NCI-H2227 (cell line): ENCODE data around the gene PITX1.
"Not testable (repeated sequence)": the region's sequence is repeated elsewhere in the genome, so short reads cannot be mapped to it uniquely, and the experiment has no call there.

Experiments used
- DNase-seq: peaks from one replicate; lab custom pipeline; 2025; ENCODE audit not compliant: unreplicated experiment; lab: John Stamatoyannopoulos, UW

PITX1 gene

GRCh38 chr5:135011355-135012032 is 22.5 kb downstream of the PITX1 start:
- DNase-seq: no peak

- DNase-seq: no peak
Observed at GRCh38 chr5:135010502-135011354, 23.3 kb downstream of the PITX1 start.

- DNase-seq: no peak
Observed at GRCh38 chr5:135009736-135010501, 24.1 kb downstream of the PITX1 start.

GRCh38 chr5:135008981-135009735 is 24.9 kb downstream of the PITX1 start:
- no peak for DNase-seq

GRCh38 chr5:135008556-135008955 is 25.5 kb downstream of the PITX1 start:
- no peak for DNase-seq

- no peak for DNase-seq
Observed at GRCh38 chr5:135007749-135008363, 26.2 kb downstream of the PITX1 start.

- no peak for DNase-seq
Observed at GRCh38 chr5:135007305-135007704, 26.7 kb downstream of the PITX1 start.

GRCh38 chr5:135005076-135005475 is 29.0 kb downstream of the PITX1 start:
- DNase-seq: no peak

- no peak for DNase-seq
Observed at GRCh38 chr5:135004376-135004775, 29.7 kb downstream of the PITX1 start.

GRCh38 chr5:134998068-134998467 is 36.0 kb downstream of the PITX1 start:
- DNase-seq: not testable (repeated sequence)

GRCh38 chr5:134997015-134997414 is 37.0 kb downstream of the PITX1 start:
- DNase-seq: no peak

- no peak for DNase-seq
Observed at GRCh38 chr5:134995850-134996402, 38.1 kb downstream of the PITX1 start.

GRCh38 chr5:134994560-134995156 is 39.4 kb downstream of the PITX1 start:
- DNase-seq: no peak

- no peak for DNase-seq
Observed at GRCh38 chr5:134993161-134993560, 40.9 kb downstream of the PITX1 start.

- DNase-seq: no peak
Observed at GRCh38 chr5:134992148-134992547, 41.9 kb downstream of the PITX1 start.

- not testable (repeated sequence) for DNase-seq
Observed at GRCh38 chr5:134990183-134990582, 43.8 kb downstream of the PITX1 start.

- no peak for DNase-seq
Observed at GRCh38 chr5:134989266-134989830, 44.7 kb downstream of the PITX1 start.

GRCh38 chr5:134982230-134982629 is 51.8 kb downstream of the PITX1 start:
- DNase-seq: no peak

GRCh38 chr5:134979416-134979815 is 54.6 kb downstream of the PITX1 start:
- DNase-seq: no peak
